Smooth muscle cell (in vitro differentiated cells): Measurements from ENCODE around the gene QRICH1. TPM values are rescaled to one million over a fixed set of nuclear protein-coding genes. Genes with fewer than 3 reads are reported as not detected.

Experiments used
- DNase-seq: peaks from one replicate; lab custom pipeline; 2025; ENCODE audit not compliant: unreplicated experiment; lab: John Stamatoyannopoulos, UW
- H2AFZ ChIP-seq: fragments of 200-600 bp; sonication (generic); 2 replicates; pipeline ENCODE4 v1.6.0; 2016; ENCODE audit warnings: antibody characterized with exemption, low read depth, mild to moderate bottlenecking
- H3F3A ChIP-seq: fragments of 200-600 bp; sonication (generic); 2 replicates; pipeline ENCODE4 v1.6.0; 2017; ENCODE audit warnings: antibody characterized with exemption, low read depth
- H3K27ac ChIP-seq: fragments of 200-600 bp; sonication (generic); 2 replicates; pipeline ENCODE4 v1.5.1; 2016; ENCODE audit warnings: low read depth, mild to moderate bottlenecking
- H3K27me3 ChIP-seq: fragments of 200-600 bp; sonication (generic); 2 replicates; pipeline ENCODE4 v1.6.1; 2016; ENCODE audit warnings: low read depth, mild to moderate bottlenecking
- H3K36me3 ChIP-seq: fragments of 200-600 bp; sonication (generic); 2 replicates; pipeline ENCODE4 v1.5.1; 2016; ENCODE audit warnings: low read depth
- H3K4me1 ChIP-seq: fragments of 200-600 bp; sonication (generic); 2 replicates; pipeline ENCODE4 v1.5.1; 2016; ENCODE audit warnings: low read depth
- H3K4me2 ChIP-seq: fragments of 200-600 bp; sonication (generic); 2 replicates; pipeline ENCODE4 v1.6.0; 2016; ENCODE audit warnings: mild to moderate bottlenecking
- H3K4me3 ChIP-seq: fragments of 200-600 bp; sonication (generic); 2 replicates; pipeline ENCODE4 v1.5.1; 2016; ENCODE audit warnings: mild to moderate bottlenecking
- H3K79me2 ChIP-seq: fragments of 200-600 bp; sonication (generic); 2 replicates; pipeline ENCODE4 v1.6.0; 2016; ENCODE audit warnings: low read depth, mild to moderate bottlenecking
- H3K9ac ChIP-seq: fragments of 200-600 bp; sonication (generic); 2 replicates; pipeline ENCODE4 v1.6.0; 2016; ENCODE audit warnings: low read depth
- H3K9me3 ChIP-seq: fragments of 200-600 bp; sonication (generic); replicated peaks from 2 replicates; pipeline ENCODE4 v1.5.1; 2016; ENCODE audit warnings: low read depth
- H4K20me1 ChIP-seq: fragments of 200-600 bp; sonication (generic); 2 replicates; pipeline ENCODE4 v1.6.0; 2016; ENCODE audit warnings: low read depth
- WGBS: methylation state at CpG from one replicate; pipeline ENCODE4 v1.1.7; 2016; ENCODE audit warnings: low lambda C conversion rate; 5-methylcytosine and 5-hydroxymethylcytosine counted together
- polyA plus RNA-seq: library from polyadenylated mRNA; unstranded; fragments of >200 nt; fragmentation: Nextera tagmentation; extraction: Ambion mirVana; gene quantifications from 2 replicates; pipeline ENCODE4 v1.2.1, GENCODE V29; 2016
- total RNA-seq: library from RNA; depleted of rRNA; stranded (reverse); fragments of >200 nt; gene quantifications from 2 replicates; pipeline ENCODE4 v1.2.3, GENCODE V29; 2014
- TF ChIP-seq, protein P1 (sequence below): fragments of 200-600 bp; sonication (generic); IDR thresholded peaks from 2 replicates; pipeline ENCODE4 v1.5.1; 2017; ENCODE audit warnings: borderline replicate concordance, mild to moderate bottlenecking, antibody characterized with exemption; ENCODE audit not compliant: insufficient read depth, poor library complexity, severe bottlenecking

The QRICH1 gene
- total and polyA plus RNA-seq, 2 experiments from 2014 or later = 38.2 to 62.0 TPM

DNA sequence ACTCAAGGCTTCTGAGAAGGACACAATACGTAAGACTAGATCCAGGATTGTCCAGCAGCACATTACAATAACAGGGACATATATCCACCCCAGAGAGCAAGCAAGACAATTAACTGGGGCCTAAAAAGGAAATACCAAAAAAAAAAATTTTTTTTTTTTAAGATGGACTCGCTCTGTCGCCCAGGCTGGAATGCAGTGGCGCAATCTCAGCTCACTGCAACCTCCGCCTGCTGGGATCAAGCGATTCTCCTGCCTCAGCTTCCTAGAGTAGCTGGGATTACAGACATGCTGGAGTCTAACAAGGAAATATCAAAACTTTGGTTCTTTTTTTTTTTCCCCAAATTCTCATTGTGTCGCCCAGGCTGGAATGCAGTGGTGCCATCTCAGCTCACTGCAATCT, 35.9 kb downstream of the QRICH1 start:
- H3K36me3 ChIP-seq = peaks cover 5% of the 10 kb centered on the region
- no peak overlapping the region for H3K27ac ChIP-seq
- H3K4me1 ChIP-seq = no peaks in the 10 kb centered on the region
- H4K20me1 ChIP-seq = peaks cover 70% of the 10 kb centered on the region
- peaks cover 35% of the 10 kb centered on the region for H3K79me2 ChIP-seq
- no peak overlapping the region for H2AFZ ChIP-seq
- 77% methylated on average over 7 of the region's 7 CpGs for WGBS
- no peak for DNase-seq
- H3K9me3 ChIP-seq = no peaks in the 10 kb centered on the region
- no peak overlapping the region for H3K9ac ChIP-seq
- H3K4me2 ChIP-seq = no peak overlapping the region
- no peaks in the 10 kb centered on the region for H3K27me3 ChIP-seq
- TF ChIP-seq, protein P1, sequence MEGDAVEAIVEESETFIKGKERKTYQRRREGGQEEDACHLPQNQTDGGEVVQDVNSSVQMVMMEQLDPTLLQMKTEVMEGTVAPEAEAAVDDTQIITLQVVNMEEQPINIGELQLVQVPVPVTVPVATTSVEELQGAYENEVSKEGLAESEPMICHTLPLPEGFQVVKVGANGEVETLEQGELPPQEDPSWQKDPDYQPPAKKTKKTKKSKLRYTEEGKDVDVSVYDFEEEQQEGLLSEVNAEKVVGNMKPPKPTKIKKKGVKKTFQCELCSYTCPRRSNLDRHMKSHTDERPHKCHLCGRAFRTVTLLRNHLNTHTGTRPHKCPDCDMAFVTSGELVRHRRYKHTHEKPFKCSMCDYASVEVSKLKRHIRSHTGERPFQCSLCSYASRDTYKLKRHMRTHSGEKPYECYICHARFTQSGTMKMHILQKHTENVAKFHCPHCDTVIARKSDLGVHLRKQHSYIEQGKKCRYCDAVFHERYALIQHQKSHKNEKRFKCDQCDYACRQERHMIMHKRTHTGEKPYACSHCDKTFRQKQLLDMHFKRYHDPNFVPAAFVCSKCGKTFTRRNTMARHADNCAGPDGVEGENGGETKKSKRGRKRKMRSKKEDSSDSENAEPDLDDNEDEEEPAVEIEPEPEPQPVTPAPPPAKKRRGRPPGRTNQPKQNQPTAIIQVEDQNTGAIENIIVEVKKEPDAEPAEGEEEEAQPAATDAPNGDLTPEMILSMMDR = no peak
- no peak overlapping the region for H3K4me3 ChIP-seq
- H3F3A ChIP-seq = no peaks in the 10 kb centered on the region

DNA sequence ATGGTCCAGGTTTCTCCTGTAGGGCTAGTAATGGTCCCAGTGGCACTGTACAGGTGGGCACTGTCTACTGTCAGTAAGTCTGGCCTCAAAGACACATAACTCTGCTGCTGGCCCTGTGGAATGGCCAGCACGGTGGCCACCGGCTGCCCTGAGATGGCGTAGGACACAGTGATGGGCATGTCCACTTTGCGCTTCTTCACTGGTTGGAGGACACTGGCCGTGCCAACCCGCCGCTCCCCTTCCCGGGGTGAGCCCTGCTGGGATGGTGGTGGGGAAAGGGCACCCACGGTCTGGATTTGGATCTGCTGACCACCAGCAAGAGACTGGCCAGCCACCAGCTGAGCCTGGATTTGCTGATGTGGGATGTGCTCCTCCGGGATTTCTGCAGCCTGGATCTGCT, 36.6 kb downstream of the QRICH1 start:
- H4K20me1 ChIP-seq = peaks cover 69% of the 10 kb centered on the region
- DNase-seq = no peak
- H3K9ac ChIP-seq = no peak overlapping the region
- H3F3A ChIP-seq = no peaks in the 10 kb centered on the region
- no peaks in the 10 kb centered on the region for H3K4me1 ChIP-seq
- 99% methylated on average over 10 of the region's 10 CpGs for WGBS
- TF ChIP-seq, protein P1 = no peak
- peaks cover 33% of the 10 kb centered on the region for H3K79me2 ChIP-seq
- H2AFZ ChIP-seq = no peak overlapping the region
- H3K27me3 ChIP-seq = no peaks in the 10 kb centered on the region
- no peak overlapping the region for H3K4me2 ChIP-seq
- H3K27ac ChIP-seq = no peak overlapping the region
- no peak overlapping the region for H3K4me3 ChIP-seq
- no peaks in the 10 kb centered on the region for H3K9me3 ChIP-seq
- peaks cover 5% of the 10 kb centered on the region for H3K36me3 ChIP-seq

DNA sequence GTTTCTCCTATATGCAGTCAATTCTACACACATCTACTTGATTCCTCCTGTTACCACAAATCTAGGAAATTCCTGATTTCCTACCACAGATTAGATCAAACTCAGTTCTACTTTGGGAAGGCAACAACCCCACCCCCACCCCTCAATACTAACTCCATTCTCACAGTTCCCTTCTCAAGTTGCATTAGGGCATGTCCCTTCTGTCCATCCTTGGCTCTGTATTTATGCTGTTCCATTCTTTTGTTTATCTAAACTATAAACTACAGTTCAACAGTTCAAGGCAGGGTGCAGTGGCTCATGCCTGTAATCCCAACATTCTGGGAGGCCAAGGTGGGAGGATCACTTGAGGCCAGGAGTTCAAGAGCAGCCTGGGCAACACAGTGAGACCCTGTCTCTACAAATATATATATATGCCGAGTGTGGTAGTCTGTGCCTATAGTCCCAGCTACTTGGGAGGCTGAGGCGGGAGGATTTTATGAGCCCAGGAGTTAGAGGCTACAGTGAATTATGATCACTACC, 39.5 kb downstream of the QRICH1 start:
- H3K36me3 ChIP-seq = peaks cover 11% of the 10 kb centered on the region
- no peaks in the 10 kb centered on the region for H3K4me1 ChIP-seq
- no peaks in the 10 kb centered on the region for H3K9me3 ChIP-seq
- no peak overlapping the region for H3K4me2 ChIP-seq
- no peaks in the 10 kb centered on the region for H3F3A ChIP-seq
- 100% methylated on average over 2 of the region's 2 CpGs for WGBS
- H4K20me1 ChIP-seq = peaks cover 59% of the 10 kb centered on the region
- no peaks in the 10 kb centered on the region for H3K27me3 ChIP-seq
- H2AFZ ChIP-seq = no peak overlapping the region
- H3K9ac ChIP-seq = no peak overlapping the region
- DNase-seq = no peak
- no peak overlapping the region for H3K27ac ChIP-seq
- H3K79me2 ChIP-seq = peaks cover 23% of the 10 kb centered on the region
- TF ChIP-seq, protein P1 = no peak
- no peak overlapping the region for H3K4me3 ChIP-seq

DNA sequence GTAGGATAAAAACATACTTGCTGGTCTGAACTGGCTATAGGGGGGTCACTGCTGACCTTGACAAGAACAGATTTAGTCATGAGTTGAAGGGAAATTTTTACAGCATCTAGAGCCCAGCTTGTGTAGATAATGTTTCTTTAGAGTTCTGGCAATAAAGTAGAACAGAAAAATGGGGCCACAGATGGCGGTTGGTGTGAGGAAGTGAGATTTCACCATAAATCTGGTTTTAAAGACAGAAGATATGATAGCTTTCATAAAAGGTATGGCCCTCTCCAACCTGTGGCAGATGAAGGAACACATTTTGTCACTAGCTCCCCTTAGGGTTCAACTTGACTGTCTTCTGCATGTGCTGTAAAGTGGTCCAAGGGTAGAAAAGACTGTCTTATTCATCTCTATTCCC, 40.3 kb downstream of the QRICH1 start:
- Histone ChIP-seq H3K9ac (no peak overlapping the region), H3K4me3 (no peak overlapping the region), H2AFZ (no peak overlapping the region), H3K27me3 (no peaks in the 10 kb centered on the region), H3F3A (no peaks in the 10 kb centered on the region), H3K4me1 (no peaks in the 10 kb centered on the region), H3K27ac (no peak overlapping the region), H4K20me1 (peaks cover 57% of the 10 kb centered on the region), H3K36me3 (peaks cover 11% of the 10 kb centered on the region), H3K4me2 (no peak overlapping the region), H3K79me2 (peaks cover 29% of the 10 kb centered on the region), H3K9me3 (no peaks in the 10 kb centered on the region)
- TF ChIP-seq, protein P1 = no peak
- no peak for DNase-seq
- WGBS = 90% methylated on average over 1 of the region's 1 CpG
